Stimulated activated CD4-positive, alpha-beta T cell treated with anti-CD3 and anti-CD28 coated beads, TNF-alpha, amount 100 ng/mL, for 24 hours (primary cell): ENCODE results near the gene AKR7A2.
A peak's percentile ranks its signal among the peaks of the same experiment; 100 is the strongest.

Experiments
- DNase-seq, 3 experiments: peaks; one replicate each; pipeline ENCODE4 v3.0.0-alpha.2; 2020; ENCODE audit warnings: low read depth in 3 of 3

AKR7A2 gene

GRCh38 chr1:19343617-19344350 lies 31.8 kb upstream of the AKR7A2 start:
- no peak for DNase-seq

GRCh38 chr1:19342894-19343616 lies 31.1 kb upstream of the AKR7A2 start:
- no peak for DNase-seq

DNA sequence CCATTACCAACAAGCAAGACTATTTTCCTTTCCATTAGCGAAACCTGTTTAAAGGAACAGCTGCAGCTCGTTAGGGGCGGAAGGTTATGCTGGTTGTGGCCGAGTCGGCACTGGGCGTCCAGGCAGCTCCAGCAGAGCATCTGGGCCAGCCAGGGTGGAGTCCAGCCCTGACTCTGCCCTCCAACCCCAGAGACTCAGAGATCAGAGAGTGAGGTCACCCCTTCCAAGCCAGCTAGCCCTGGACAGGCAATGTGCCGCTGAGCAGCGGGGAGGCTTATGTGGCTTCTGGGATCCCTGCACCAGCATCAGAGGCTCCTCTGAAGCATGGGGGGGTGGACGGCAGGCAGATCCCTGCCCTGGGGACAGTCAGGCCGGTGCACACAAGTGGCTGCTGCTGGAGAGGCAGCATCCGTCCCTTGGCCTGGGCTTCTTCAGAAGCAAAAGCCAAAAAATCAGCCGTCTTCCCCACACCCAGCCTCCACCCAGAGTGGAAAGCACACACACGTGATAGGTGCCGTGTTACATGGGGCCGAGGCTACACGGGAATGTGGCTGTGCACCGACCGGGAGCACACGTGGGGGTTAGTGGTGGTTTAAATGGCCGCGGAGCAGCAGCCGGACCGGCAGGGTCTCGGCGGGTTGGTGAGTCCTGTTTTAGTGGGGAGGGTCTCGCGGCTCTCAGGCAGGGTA lies 30.3 kb upstream of the AKR7A2 start:
- DNase-seq = no peak

DNA sequence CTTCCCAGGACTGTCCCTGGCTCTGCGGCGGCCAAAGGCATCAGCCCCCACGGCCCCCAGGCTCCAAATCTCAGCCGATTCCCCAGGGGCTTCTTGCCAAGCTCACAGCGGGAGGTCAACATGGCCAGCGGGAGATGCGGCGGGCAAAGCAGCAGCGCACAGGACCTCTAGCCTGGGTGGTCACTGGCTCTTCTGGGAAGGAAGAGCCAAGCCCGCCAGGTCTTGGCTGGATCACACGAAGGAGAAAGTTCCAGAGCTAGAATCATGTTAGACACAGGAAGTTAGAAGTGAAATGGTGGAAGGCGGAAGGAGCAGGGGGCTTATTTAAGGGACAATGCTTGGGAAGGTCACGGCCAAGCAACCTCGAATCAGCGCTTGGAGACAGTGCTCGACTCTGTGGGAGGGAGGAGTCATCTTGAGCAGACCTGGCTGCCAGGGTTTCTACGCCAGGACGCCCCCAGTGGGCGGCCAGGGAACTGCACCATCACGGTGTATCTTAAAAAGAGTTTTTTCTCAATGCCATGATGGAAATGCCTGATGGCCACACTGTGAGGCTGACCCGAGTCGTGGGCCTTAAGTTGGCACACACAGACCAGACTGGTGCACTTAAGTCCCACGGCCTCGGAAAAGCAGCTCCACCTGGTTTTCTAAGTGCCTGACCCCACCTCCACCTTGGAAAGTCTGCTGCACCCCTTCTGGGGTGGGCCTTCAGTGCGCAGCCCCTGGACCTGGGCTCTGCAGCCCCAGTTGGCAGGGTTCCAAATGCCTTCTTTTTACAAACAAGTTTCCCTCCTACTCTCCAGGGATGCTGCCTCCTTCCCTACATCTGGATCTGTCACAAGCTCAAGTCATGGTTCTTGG lies 29.5 kb upstream of the AKR7A2 start:
- peak; percentile 61 to 80 (median 64) for DNase-seq

GRCh38 chr1:19340387-19340937 lies 28.5 kb upstream of the AKR7A2 start:
- no peak for DNase-seq

GRCh38 chr1:19339214-19339861 lies 27.4 kb upstream of the AKR7A2 start:
- DNase-seq = no peak

GRCh38 chr1:19338323-19338762 lies 26.4 kb upstream of the AKR7A2 start:
- no peak for DNase-seq

GRCh38 chr1:19337289-19337688 lies 25.3 kb upstream of the AKR7A2 start:
- no peak for DNase-seq

DNA sequence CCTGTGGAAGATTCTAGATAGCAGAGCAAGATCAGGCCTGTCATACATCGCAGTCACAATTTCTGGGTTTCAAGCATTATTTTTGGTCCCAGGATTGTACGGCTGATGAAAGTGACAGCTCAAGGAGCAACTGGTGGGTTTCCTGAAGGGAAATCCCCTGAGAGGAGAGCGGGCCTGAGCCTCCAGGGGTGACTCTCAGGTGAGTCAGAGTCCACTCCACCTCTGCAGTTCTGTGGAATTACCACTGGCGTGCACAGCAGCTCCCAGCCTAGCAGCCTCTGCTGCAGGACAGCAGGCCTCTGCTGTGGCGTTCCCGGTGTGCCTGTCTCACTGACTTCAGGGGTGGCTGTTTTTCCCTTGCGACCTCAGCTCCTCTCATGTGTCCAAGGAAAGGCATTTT lies 24.6 kb upstream of the AKR7A2 start:
- DNase-seq = peak; percentile 22 to 68 (median 31)

- DNase-seq = no peak
Measured at GRCh38 chr1:19333587-19334354, 21.8 kb upstream of the AKR7A2 start.

GRCh38 chr1:19332832-19333231 lies 20.9 kb upstream of the AKR7A2 start:
- no peak for DNase-seq

DNA sequence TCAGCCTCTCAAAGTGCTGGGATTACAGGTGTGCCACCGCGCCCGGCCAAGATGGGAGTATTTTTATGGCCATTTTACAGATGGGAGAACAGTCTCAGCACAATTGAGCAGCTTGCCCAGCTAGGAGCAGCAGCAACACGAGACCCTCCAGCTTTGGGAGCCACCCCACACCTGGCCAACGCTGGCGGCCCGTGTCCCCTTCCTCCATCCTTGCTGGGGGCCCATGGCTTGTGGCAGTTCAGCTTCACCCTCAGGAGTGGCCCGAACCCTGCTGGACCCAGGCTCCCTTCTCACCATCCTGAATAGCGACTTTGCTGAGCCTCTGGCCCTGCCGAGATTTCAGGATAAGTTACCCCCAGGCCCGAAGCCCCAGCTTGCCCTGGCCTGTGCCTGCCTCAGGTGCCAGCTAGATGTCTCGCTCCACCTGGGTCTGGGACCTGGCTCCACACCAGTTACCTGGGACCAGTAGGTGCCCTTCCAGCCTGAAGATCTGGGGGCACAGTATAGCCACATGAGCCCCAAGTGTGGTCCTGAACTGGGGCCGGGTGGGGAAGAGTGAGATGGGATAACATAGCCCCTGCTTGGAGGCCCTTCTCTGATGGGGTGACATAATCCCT lies 19.4 kb upstream of the AKR7A2 start:
- no peak for DNase-seq

- DNase-seq = no peak
Measured at GRCh38 chr1:19330449-19331135, 18.6 kb upstream of the AKR7A2 start.

DNA sequence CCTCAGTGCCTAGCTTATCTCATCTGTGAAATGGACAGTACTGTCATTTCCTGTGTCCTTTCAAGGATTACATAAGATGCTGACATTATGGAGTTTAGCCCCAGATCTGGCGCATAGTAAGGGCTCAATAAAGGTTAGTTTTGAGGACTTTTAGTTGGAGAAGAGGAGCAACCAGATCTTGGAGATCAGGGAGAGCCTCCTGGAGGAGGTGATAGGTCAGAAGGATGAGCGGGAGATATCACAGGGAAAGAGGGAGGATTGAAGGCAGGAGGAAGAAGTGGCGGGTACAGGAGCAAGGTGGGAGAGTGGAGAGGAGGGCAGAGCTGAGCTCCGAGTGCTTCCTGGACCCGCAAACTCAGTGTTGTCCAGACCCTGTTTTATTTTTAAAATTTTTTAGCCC lies 17.7 kb upstream of the AKR7A2 start:
- DNase-seq = no peak

GRCh38 chr1:19329188-19329587 lies 17.2 kb upstream of the AKR7A2 start:
- no peak for DNase-seq

- DNase-seq = no peak
Measured at GRCh38 chr1:19328486-19328885, 16.5 kb upstream of the AKR7A2 start.

DNA sequence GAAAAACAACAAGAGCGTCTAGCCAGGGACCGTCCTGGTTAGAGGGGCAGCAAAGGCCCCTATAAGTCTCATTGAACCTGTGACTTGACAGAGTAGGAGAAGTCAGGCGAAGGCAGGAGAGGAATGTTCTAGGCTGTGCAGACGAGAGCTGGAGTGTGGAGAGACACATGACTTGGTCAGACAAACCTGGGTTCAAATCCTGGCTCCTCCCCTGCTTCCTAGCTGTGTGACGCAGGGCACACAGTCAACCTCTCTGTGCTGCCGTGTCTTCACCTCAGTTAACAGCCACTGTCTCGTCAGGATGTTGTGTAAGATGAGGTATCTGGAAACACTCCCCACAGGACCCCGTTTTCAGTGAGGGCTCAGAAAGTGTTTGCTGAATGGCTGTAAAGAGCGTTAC lies 15.8 kb upstream of the AKR7A2 start:
- DNase-seq = no peak

DNA sequence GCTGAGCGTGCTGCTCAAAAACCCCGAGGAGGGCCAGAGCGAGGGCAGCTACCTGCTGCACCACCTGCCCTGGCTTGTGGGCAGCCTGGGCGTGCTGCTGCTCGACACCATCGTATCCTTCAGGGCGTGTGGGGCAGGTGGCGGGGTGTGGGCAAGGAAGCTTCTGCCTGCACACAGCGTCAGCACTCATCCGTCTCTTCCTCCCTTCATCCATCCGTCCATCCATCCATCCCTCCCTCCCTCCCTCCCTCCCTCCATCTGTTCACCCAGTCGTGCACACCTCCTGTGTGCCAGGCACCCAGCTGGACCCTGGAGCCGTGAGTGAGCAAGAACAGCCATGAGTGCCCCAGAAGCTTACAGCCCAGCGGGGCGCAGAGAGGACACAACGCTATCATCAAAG lies 15.4 kb upstream of the AKR7A2 start:
- no peak for DNase-seq

- no peak for DNase-seq
Measured at GRCh38 chr1:19326748-19327065, 14.8 kb upstream of the AKR7A2 start.
